Epithelial cell of esophagus (primary cell): Measurements from ENCODE around the gene HHIP.

Source experiments
- DNase-seq: peaks from one replicate; pipeline ENCODE4 v3.0.0; 2010; ENCODE audit warnings: low read depth
- H3K4me3 ChIP-seq: 2 replicates; pipeline ENCODE4 v1.5.1; 2011; ENCODE audit warnings: mild to moderate bottlenecking, low read length, control low read depth
- CTCF ChIP-seq: IDR thresholded peaks from 2 replicates; pipeline ENCODE4 v1.5.1; 2011; ENCODE audit warnings: low read depth, mild to moderate bottlenecking, low read length, control low read depth, inconsistent platforms; ENCODE audit not compliant: insufficient read depth; ENCODE audit errors: missing control alignments

Gene HHIP

GRCh38 chr4:144656850-144657249 is 10.9 kb downstream of the HHIP start:
- no peak for TF ChIP-seq CTCF
- H3K4me3 ChIP-seq: no peak overlapping the region
- DNase-seq: no peak

DNA sequence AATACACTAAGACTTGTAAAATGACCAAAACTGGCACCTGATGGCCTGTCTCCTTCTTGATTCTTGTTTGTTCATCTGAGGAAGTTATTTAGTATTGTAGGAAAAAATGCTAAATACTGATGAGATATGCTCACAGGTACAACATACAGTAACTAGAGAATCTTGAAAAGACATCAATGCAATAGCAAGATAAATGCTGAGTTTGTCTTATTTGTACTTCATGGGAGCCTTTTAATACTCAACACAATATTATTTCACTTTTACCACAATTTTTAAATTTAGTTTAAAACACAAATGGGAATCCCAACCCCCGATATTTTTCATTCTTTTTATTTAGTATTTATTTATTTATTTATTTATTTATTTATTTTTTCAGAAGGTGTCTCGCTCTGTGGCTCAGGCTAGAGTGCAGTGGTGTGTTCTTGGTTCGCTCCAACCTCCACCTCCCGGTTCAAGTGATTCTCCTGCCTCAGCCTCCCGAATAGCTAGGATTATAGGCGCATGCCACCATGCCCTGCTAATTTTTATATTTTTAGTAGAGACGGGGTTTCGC is 12.1 kb downstream of the HHIP start:
- no peak for TF ChIP-seq CTCF
- DNase-seq: no peak
- H3K4me3 ChIP-seq: no peak overlapping the region

DNA sequence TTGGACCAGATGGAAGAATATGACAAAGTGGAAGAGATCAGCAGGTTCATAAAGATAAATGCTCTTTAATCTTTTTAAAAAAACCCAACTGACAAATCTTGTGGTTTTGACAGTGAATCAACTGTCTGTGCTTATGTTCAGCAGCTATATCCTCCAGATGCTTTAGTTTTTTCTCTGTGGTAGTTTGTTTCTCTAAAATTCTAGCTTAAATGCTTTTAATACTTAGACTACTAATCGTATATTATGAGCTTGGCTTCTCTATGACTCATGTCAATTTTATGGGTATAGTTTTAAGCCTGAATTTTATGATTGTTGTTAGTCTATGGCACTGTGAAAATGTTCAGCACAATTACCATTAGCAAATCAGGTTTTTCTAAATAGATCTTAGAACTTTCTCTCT is 12.9 kb downstream of the HHIP start:
- TF ChIP-seq CTCF: no peak
- H3K4me3 ChIP-seq: no peak overlapping the region
- DNase-seq: no peak

DNA sequence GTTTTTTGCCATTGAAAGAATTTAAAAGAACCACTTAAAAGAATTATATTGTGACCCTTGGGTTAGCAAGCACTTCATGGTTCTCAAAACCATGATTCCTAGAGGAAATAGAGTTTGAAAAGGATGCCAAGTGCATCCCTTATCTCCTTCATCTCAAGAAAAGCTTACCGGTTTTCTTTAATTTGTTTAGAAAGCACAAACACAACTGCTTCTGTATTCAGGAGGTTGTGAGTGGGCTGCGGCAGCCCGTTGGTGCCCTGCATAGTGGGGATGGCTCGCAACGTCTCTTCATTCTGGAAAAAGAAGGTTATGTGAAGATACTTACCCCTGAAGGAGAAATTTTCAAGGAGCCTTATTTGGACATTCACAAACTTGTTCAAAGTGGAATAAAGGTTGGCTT is 13.5 kb downstream of the HHIP start:
- no peak overlapping the region for H3K4me3 ChIP-seq
- TF ChIP-seq CTCF: no peak
- no peak for DNase-seq

DNA sequence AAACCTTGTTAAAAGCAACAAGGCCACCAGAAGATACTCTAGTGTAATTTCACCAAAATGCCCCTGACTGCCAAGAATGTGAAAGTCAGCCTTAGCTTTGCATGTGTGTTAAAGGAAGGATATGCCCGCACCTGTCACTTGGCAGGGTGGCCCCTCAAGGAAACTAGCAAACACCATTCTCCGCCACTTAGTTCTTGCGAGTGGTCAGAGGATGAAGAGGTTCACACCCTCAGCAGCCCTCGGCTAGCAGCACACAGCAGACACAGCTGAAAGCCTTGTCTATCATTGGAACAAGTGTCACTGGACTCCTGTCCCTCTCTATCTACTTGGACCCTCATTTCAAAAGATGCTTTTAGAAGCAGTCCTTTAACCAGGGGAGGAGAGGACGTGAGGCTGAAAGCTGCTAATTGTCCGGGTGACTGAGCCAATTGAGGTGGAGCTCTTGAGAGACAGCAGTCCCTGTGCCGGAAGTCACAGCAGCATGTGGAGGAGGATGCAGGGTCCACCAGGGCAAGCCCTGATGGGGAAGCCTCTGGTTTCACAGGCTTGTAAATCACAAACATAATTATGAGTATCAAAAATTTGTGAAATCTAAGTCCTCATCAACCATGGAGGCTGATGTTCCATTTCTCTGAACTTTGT is 18.0 kb downstream of the HHIP start:
- TF ChIP-seq CTCF: no peak
- DNase-seq: no peak
- H3K4me3 ChIP-seq: no peak overlapping the region

GRCh38 chr4:144666539-144667175 is 20.7 kb downstream of the HHIP start:
- DNase-seq: no peak
- no peak for TF ChIP-seq CTCF
- no peak overlapping the region for H3K4me3 ChIP-seq
